ENCODE results near the gene DRD3.

Gene DRD3

DNA sequence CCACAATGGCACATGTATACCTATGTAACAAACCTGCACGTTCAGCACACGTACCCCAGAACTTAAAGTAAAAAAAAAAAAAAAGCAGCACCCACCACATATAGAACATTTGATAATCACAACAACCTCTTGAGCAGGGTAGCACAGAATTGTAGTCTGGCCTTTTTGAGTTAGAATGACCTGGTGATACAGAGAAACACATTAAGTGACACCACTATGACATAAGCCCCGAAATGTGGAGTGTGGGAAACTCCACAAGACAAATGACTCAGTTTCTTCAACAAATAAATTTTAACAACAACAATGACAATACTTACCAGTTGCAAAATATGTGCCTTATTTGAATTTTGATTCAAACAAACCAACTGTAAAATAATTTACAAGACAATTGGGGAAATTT, 46.4 kb downstream of the DRD3 start:
- no peak overlapping the region for H3K27ac ChIP-seq (replicated peaks)
- H3K27me3 ChIP-seq (ENCODE audit: insufficient read depth, poor library complexity, severe bottlenecking) = no peaks in the 10 kb centered on the region
- DNase-seq (ENCODE audit: low read depth in 1 of 2, low spot score in 1 of 2) = no peak
- no peak overlapping the region for H3K4me3 ChIP-seq (replicated peaks; ENCODE audit: insufficient read depth, low read length)
- TF ChIP-seq GABPA (IDR thresholded peaks at IDR 0.05; ENCODE audit: low read depth) = no peak
- no peak for TF ChIP-seq POLR2AphosphoS5 (IDR thresholded peaks at IDR 0.05; ENCODE audit: low read depth)
- TF ChIP-seq, protein P1, sequence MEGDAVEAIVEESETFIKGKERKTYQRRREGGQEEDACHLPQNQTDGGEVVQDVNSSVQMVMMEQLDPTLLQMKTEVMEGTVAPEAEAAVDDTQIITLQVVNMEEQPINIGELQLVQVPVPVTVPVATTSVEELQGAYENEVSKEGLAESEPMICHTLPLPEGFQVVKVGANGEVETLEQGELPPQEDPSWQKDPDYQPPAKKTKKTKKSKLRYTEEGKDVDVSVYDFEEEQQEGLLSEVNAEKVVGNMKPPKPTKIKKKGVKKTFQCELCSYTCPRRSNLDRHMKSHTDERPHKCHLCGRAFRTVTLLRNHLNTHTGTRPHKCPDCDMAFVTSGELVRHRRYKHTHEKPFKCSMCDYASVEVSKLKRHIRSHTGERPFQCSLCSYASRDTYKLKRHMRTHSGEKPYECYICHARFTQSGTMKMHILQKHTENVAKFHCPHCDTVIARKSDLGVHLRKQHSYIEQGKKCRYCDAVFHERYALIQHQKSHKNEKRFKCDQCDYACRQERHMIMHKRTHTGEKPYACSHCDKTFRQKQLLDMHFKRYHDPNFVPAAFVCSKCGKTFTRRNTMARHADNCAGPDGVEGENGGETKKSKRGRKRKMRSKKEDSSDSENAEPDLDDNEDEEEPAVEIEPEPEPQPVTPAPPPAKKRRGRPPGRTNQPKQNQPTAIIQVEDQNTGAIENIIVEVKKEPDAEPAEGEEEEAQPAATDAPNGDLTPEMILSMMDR (IDR thresholded peaks at IDR 0.05; ENCODE audit: insufficient read depth, low read length) = no peak
- TF ChIP-seq SPI1 (IDR thresholded peaks at IDR 0.05; ENCODE audit: borderline replicate concordance, low read depth) = no peak
- TF ChIP-seq, protein P2, sequence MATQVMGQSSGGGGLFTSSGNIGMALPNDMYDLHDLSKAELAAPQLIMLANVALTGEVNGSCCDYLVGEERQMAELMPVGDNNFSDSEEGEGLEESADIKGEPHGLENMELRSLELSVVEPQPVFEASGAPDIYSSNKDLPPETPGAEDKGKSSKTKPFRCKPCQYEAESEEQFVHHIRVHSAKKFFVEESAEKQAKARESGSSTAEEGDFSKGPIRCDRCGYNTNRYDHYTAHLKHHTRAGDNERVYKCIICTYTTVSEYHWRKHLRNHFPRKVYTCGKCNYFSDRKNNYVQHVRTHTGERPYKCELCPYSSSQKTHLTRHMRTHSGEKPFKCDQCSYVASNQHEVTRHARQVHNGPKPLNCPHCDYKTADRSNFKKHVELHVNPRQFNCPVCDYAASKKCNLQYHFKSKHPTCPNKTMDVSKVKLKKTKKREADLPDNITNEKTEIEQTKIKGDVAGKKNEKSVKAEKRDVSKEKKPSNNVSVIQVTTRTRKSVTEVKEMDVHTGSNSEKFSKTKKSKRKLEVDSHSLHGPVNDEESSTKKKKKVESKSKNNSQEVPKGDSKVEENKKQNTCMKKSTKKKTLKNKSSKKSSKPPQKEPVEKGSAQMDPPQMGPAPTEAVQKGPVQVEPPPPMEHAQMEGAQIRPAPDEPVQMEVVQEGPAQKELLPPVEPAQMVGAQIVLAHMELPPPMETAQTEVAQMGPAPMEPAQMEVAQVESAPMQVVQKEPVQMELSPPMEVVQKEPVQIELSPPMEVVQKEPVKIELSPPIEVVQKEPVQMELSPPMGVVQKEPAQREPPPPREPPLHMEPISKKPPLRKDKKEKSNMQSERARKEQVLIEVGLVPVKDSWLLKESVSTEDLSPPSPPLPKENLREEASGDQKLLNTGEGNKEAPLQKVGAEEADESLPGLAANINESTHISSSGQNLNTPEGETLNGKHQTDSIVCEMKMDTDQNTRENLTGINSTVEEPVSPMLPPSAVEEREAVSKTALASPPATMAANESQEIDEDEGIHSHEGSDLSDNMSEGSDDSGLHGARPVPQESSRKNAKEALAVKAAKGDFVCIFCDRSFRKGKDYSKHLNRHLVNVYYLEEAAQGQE (IDR thresholded peaks at IDR 0.05; ENCODE audit: insufficient replicate concordance, low read depth) = no peak

DNA sequence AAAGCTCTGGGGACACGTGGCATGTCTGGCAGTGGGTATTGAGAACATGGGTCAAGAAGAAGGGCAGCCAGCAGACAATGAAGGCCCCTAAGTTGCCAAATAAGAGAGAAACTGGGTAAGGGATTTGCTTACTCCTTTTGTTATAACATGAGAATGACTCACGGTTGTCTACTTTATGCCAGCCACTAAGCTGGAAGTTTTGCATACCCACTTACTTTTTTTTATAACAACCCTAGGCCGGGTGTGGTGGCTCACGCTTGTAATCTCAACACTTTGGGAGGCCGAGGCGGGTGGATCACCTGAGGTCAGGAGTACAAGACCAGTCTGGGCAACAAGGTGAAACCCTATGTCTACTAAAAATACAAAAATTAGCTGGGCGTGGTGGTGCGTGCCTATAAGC, 50.0 kb downstream of the DRD3 start:
- no peak for DNase-seq (ENCODE audit: low read depth in 1 of 2, low spot score in 1 of 2)
- Histone ChIP-seq H3K27ac (replicated peaks) (no peak overlapping the region), H3K27me3 (ENCODE audit: insufficient read depth, poor library complexity, severe bottlenecking) (no peaks in the 10 kb centered on the region), H3K4me3 (replicated peaks; ENCODE audit: insufficient read depth, low read length) (no peak overlapping the region)
- TF ChIP-seq GABPA (IDR thresholded peaks at IDR 0.05; ENCODE audit: low read depth) = no peak
- no peak for TF ChIP-seq SPI1 (IDR thresholded peaks at IDR 0.05; ENCODE audit: borderline replicate concordance, low read depth)
- no peak for TF ChIP-seq POLR2AphosphoS5 (IDR thresholded peaks at IDR 0.05; ENCODE audit: low read depth)
- TF ChIP-seq, protein P2 (IDR thresholded peaks at IDR 0.05; ENCODE audit: insufficient replicate concordance, low read depth) = no peak
- TF ChIP-seq, protein P1 (IDR thresholded peaks at IDR 0.05; ENCODE audit: insufficient read depth, low read length) = no peak

DNA sequence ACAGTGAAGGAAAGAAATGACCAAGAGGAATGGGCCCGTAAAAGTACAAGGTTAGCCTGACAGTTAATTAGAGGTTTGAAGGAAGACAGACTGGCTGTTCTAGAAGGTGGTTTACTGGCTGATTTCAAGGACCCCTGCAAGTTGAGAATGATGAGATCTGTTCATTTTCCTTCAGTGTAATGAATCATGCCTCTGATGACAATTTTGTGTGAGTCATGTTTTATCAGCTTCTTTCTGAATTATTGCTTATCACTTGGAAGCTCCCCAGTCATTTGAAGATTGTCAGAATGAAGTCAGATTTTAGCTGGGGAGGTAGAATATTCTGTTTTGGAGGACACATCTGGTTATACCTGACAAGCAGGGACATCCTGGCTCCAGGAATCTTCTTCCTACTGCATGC, 50.6 kb downstream of the DRD3 start:
- no peak for DNase-seq (ENCODE audit: low read depth in 1 of 2, low spot score in 1 of 2)
- TF ChIP-seq GABPA (IDR thresholded peaks at IDR 0.05; ENCODE audit: low read depth) (no peak), SPI1 (IDR thresholded peaks at IDR 0.05; ENCODE audit: borderline replicate concordance, low read depth) (no peak), POLR2AphosphoS5 (IDR thresholded peaks at IDR 0.05; ENCODE audit: low read depth) (no peak)
- TF ChIP-seq, protein P2 (IDR thresholded peaks at IDR 0.05; ENCODE audit: insufficient replicate concordance, low read depth) = no peak
- Histone ChIP-seq H3K27me3 (ENCODE audit: insufficient read depth, poor library complexity, severe bottlenecking) (no peaks in the 10 kb centered on the region), H3K4me3 (replicated peaks; ENCODE audit: insufficient read depth, low read length) (no peak overlapping the region), H3K27ac (replicated peaks) (no peak overlapping the region)
